HepG2 (cell line): Measurements from ENCODE around the gene SERPIND1. TPM values are rescaled to one million over a fixed set of nuclear protein-coding genes. Genes with fewer than 3 reads are reported as not detected.

Source experiments
- ATAC-seq: fragments of 200-7000 bp; cut with Tn5 transposase; 3 replicates; pipeline ENCODE4 v1.9.1; 2020; ENCODE audit warnings: mild to moderate bottlenecking, moderate library complexity
- BruUV-seq: library from RNA; stranded (reverse); fragments of 400-500 nt; replicated peaks from 2 replicates; lab custom pipeline; 2021; lab: Mats Ljungman, UMichigan
- CTCF ChIA-PET: fragments of 300-600 bp; formaldehyde crosslinking; extraction: SDS; loops from one replicate; lab custom pipeline; 2021; ENCODE audit warnings: low total read pairs, inconsistent platforms, low intra/inter-chr PET ratio; lab: Yijun Ruan, JAX
- POLR2A ChIA-PET: fragments of 350-600 bp; sonication (Branson Sonifier 250); formaldehyde crosslinking; loops from one replicate; lab custom pipeline; 2020; ENCODE audit warnings: antibody characterized with exemption, inconsistent platforms; lab: Yijun Ruan, JAX
- DNase-seq: peaks from one replicate; pipeline ENCODE4 v3.0.0-alpha.2; 2015; ENCODE audit warnings: low spot score
- FAIRE-seq: peaks from 3 replicates; lab custom pipeline; 2011; peaks lifted over from hg19 to GRCh38; lab: Jason Lieb, UNC
- H2AFZ ChIP-seq: one replicate; pipeline ENCODE4 v1.6.1; 2011; ENCODE audit warnings: low read length, inconsistent platforms
- H3K27ac ChIP-seq: fragments of 300-600 bp; 3 replicates; pipeline ENCODE4 v1.8.0; 2011; ENCODE audit warnings: mixed run types, mild to moderate bottlenecking, mixed read lengths, low read length, inconsistent platforms; ENCODE audit not compliant: insufficient read depth; ENCODE audit errors: extremely low read length
- H3K27me3 ChIP-seq, 2 experiments: fragments of 200-600 bp in 1 of 2; 2 replicates in 1 of 2; 3 replicates in 1 of 2; pipeline versions ENCODE4 v1.6.0 to v1.8.0; 2011; ENCODE audit warnings: low read length in 2 of 2, mild to moderate bottlenecking in 2 of 2, moderate library complexity in 2 of 2, inconsistent platforms in 1 of 2; ENCODE audit not compliant: insufficient read depth in 2 of 2, control insufficient read depth in 1 of 2
- H3K36me3 ChIP-seq, 2 experiments: fragments of 200-600 bp in 1 of 2; replicated peaks in 1 of 2; 2 replicates in 1 of 2; 3 replicates in 1 of 2; pipeline versions ENCODE4 v1.5.1 to v1.8.0; 2011; ENCODE audit warnings: low read length in 2 of 2, inconsistent platforms in 1 of 2; ENCODE audit not compliant: insufficient read depth in 2 of 2, control insufficient read depth in 1 of 2
- H3K4me1 ChIP-seq: 2 replicates; pipeline ENCODE4 v1.5.1; 2012; ENCODE audit warnings: low read length, inconsistent platforms; ENCODE audit not compliant: insufficient read depth
- H3K4me2 ChIP-seq: 2 replicates; pipeline ENCODE4 v1.6.0; 2011; ENCODE audit warnings: low read depth, low read length, inconsistent platforms
- H3K4me3 ChIP-seq, 3 experiments: fragments of 200-600 bp in 1 of 3; sonication (generic), shearing (Covaris generic) in 1 of 3; replicated peaks in 1 of 3; 2 replicates each; pipeline ENCODE4 v1.5.1; 2011 to 2016; ENCODE audit warnings: low read length in 3 of 3, inconsistent platforms in 2 of 3, low read depth in 2 of 3, mild to moderate bottlenecking in 2 of 3, control low read depth in 1 of 3, mixed read lengths in 1 of 3; ENCODE audit not compliant: insufficient read depth in 1 of 3
- H3K79me2 ChIP-seq: one replicate; pipeline ENCODE4 v1.6.1; 2011; ENCODE audit warnings: low read length, inconsistent platforms; ENCODE audit not compliant: insufficient read depth
- H3K9ac ChIP-seq: 2 replicates; pipeline ENCODE4 v1.6.0; 2011; ENCODE audit warnings: mild to moderate bottlenecking, low read depth, low read length, inconsistent platforms; ENCODE audit not compliant: insufficient read depth
- H3K9me3 ChIP-seq: 2 replicates; pipeline ENCODE4 v1.5.1; 2012; ENCODE audit warnings: mild to moderate bottlenecking, low read length
- H4K20me1 ChIP-seq: 2 replicates; pipeline ENCODE4 v1.6.0; 2011; ENCODE audit warnings: inconsistent platforms, mild to moderate bottlenecking, low read length, moderate library complexity; ENCODE audit not compliant: insufficient read depth
- EHMT2 ChIP-seq: fragments of 200-600 bp; sonication (generic); IDR thresholded peaks from 2 replicates; pipeline ENCODE4 v1.7.0; 2017; ENCODE audit warnings: antibody characterized with exemption, low read depth, low read length, borderline replicate concordance
- GATA4 ChIP-seq: sonication (generic); IDR thresholded peaks from 2 replicates; pipeline ENCODE4 v1.6.1; 2016; ENCODE audit warnings: antibody characterized with exemption, low read depth, borderline replicate concordance
- JDP2 ChIP-seq: sonication (generic); formaldehyde crosslinking; IDR thresholded peaks from 2 replicates; pipeline ENCODE4 v1.8.1; 2022; ENCODE audit warnings: missing genetic modification reagents, borderline replicate concordance
- KLF12 ChIP-seq: sonication (generic); formaldehyde crosslinking; IDR thresholded peaks from 2 replicates; pipeline ENCODE4 v1.4.0; 2020; ENCODE audit warnings: missing genetic modification reagents, borderline replicate concordance
- MED8 ChIP-seq: sonication (generic); formaldehyde crosslinking; IDR thresholded peaks from 2 replicates; pipeline ENCODE4 v1.8.1; 2023; ENCODE audit warnings: mild to moderate bottlenecking, missing genetic modification reagents; ENCODE audit not compliant: insufficient replicate concordance
- NAIF1 ChIP-seq: sonication (generic); formaldehyde crosslinking; IDR thresholded peaks from 2 replicates; pipeline ENCODE4 v1.5.0; 2020; ENCODE audit warnings: mild to moderate bottlenecking, missing genetic modification reagents, borderline replicate concordance
- PCBP1 ChIP-seq: fragments of 200-400 bp; formaldehyde crosslinking; IDR thresholded peaks from 2 replicates; pipeline ENCODE4 v1.6.1; 2017; ENCODE audit warnings: mild to moderate bottlenecking, low read depth, low read length, borderline replicate concordance
- ZNF788 ChIP-seq: sonication (generic); formaldehyde crosslinking; IDR thresholded peaks from 2 replicates; pipeline ENCODE4 v1.5.0; 2020; ENCODE audit warnings: mild to moderate bottlenecking, missing genetic modification reagents, borderline replicate concordance
- WGBS: methylation state at CpG from one replicate; pipeline ENCODE4 v1.1.6; 2017; ENCODE audit warnings: low lambda C conversion rate; 5-methylcytosine and 5-hydroxymethylcytosine counted together
- in situ Hi-C: cut with HindIII; loops from 2 replicates; pipeline ENCODE4 v1.10.0; 2017; ENCODE audit warnings: low pct_unique_long_range_greater_than_20kb; ENCODE audit not compliant: extremely low pct_ligation_motif_present
- intact Hi-C: fragments of 100-400 bp; cut with micrococcal nuclease; formaldehyde crosslinking; loops from one replicate; pipeline ENCODE4 v1.10.0; 2022; ENCODE audit not compliant: unreplicated experiment
- polyA plus RNA-seq, 8 experiments: library from polyadenylated mRNA; depleted of rRNA in 3 of 8; stranded (reverse) in 7 of 8; unstranded in 1 of 8; fragments of >200 nt; fragmentation: Illumina TruSeq in 4 of 8; extraction: Trizol in 4 of 8; gene quantifications; 2 replicates each; pipeline versions ENCODE4 v1.2.1 to v1.2.3, GENCODE V29; 2011 to 2016; ENCODE audit warnings: low read depth in 4 of 8, missing spikeins in 1 of 8, mixed read lengths in 1 of 8; ENCODE audit not compliant: insufficient read depth in 1 of 8
- total RNA-seq, 5 experiments: library from RNA; depleted of rRNA; stranded (reverse); fragments of >200 nt; fragmentation: Illumina TruSeq; extraction: Trizol; gene quantifications; 2 replicates each; pipeline ENCODE4 v1.2.3, GENCODE V29; 2016; ENCODE audit warnings: low read depth in 1 of 5
- TF ChIP-seq, protein P1 (sequence below): sonication (generic); formaldehyde crosslinking; IDR thresholded peaks from 2 replicates; pipeline ENCODE4 v1.4.0; 2020; ENCODE audit warnings: missing genetic modification reagents
- TF ChIP-seq, protein P2 (sequence below): sonication (generic); formaldehyde crosslinking; IDR thresholded peaks from 2 replicates; pipeline ENCODE4 v1.5.0; 2020; ENCODE audit warnings: missing genetic modification reagents
- TF ChIP-seq, protein P3 (sequence below), 2 experiments: fragments of 450-650 bp in 1 of 2; sonication (generic) in 1 of 2; formaldehyde crosslinking; IDR thresholded peaks; 2 replicates each; pipeline versions ENCODE4 v1.5.0 to v1.8.0; 2020 to 2022; ENCODE audit warnings: mild to moderate bottlenecking in 1 of 2, missing genetic modification reagents in 1 of 2
- TF ChIP-seq, protein P4 (sequence below): sonication (generic); formaldehyde crosslinking; IDR thresholded peaks from 2 replicates; pipeline ENCODE4 v1.4.0; 2020; ENCODE audit warnings: missing genetic modification reagents, mild to moderate bottlenecking, borderline replicate concordance

SERPIND1 gene
- total and polyA plus RNA-seq, 2 of the 13 experiments (the other 11 are each of a cell fraction or from before 2014, with no cell fraction given): 111 to 350 TPM

DNA sequence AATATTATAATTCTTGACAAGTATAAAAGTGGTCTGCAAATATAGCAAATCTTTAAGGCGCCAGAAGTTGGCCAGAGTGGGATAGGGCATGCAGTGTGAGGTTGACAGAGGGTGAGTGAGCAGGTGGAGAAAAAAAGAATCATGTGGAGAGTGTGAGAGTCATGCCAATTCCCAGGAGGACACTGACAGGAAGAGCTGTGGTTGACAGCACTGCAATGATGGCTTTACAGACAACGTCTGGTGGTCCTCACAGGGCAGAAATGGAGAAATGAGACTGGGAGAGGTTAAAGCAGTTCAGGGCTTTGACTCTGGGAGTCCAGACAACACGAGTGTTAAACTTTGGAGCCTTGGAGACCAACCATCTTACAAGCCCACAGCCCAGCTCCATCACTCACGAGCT, 34.9 kb downstream of the SERPIND1 start:
- H2AFZ ChIP-seq: no peak overlapping the region
- no peaks in the 10 kb centered on the region for H3K79me2 ChIP-seq
- WGBS: 95% methylated on average over 3 of the region's 4 CpGs
- H3K27ac ChIP-seq: no peak overlapping the region
- H3K27me3 ChIP-seq: no peaks in the 10 kb centered on the region
- no peak for FAIRE-seq
- in situ Hi-C loops: no loop called here
- H3K9ac ChIP-seq: no peak overlapping the region
- H4K20me1 ChIP-seq: no peaks in the 10 kb centered on the region
- no peak for DNase-seq
- no peak overlapping the region for H3K4me2 ChIP-seq
- H3K9me3 ChIP-seq: no peaks in the 10 kb centered on the region
- H3K4me1 ChIP-seq: no peaks in the 10 kb centered on the region
- TF ChIP-seq, protein P1, sequence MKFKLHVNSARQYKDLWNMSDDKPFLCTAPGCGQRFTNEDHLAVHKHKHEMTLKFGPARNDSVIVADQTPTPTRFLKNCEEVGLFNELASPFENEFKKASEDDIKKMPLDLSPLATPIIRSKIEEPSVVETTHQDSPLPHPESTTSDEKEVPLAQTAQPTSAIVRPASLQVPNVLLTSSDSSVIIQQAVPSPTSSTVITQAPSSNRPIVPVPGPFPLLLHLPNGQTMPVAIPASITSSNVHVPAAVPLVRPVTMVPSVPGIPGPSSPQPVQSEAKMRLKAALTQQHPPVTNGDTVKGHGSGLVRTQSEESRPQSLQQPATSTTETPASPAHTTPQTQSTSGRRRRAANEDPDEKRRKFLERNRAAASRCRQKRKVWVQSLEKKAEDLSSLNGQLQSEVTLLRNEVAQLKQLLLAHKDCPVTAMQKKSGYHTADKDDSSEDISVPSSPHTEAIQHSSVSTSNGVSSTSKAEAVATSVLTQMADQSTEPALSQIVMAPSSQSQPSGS (CRISPR knock-in tag): no peak
- TF ChIP-seq GATA4: no peak
- TF ChIP-seq, protein P2, sequence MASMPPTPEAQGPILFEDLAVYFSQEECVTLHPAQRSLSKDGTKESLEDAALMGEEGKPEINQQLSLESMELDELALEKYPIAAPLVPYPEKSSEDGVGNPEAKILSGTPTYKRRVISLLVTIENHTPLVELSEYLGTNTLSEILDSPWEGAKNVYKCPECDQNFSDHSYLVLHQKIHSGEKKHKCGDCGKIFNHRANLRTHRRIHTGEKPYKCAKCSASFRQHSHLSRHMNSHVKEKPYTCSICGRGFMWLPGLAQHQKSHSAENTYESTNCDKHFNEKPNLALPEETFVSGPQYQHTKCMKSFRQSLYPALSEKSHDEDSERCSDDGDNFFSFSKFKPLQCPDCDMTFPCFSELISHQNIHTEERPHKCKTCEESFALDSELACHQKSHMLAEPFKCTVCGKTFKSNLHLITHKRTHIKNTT (CRISPR knock-in tag): no peak
- no peak for TF ChIP-seq EHMT2
- no peak for TF ChIP-seq NAIF1 (CRISPR knock-in tag)
- no peak for TF ChIP-seq ZNF788 (CRISPR knock-in tag)
- TF ChIP-seq, protein P3, sequence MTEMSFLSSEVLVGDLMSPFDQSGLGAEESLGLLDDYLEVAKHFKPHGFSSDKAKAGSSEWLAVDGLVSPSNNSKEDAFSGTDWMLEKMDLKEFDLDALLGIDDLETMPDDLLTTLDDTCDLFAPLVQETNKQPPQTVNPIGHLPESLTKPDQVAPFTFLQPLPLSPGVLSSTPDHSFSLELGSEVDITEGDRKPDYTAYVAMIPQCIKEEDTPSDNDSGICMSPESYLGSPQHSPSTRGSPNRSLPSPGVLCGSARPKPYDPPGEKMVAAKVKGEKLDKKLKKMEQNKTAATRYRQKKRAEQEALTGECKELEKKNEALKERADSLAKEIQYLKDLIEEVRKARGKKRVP (CRISPR knock-in tag; IDR thresholded peaks at IDR 0.05): no peak
- TF ChIP-seq MED8 (CRISPR knock-in tag): no peak
- TF ChIP-seq, protein P4, sequence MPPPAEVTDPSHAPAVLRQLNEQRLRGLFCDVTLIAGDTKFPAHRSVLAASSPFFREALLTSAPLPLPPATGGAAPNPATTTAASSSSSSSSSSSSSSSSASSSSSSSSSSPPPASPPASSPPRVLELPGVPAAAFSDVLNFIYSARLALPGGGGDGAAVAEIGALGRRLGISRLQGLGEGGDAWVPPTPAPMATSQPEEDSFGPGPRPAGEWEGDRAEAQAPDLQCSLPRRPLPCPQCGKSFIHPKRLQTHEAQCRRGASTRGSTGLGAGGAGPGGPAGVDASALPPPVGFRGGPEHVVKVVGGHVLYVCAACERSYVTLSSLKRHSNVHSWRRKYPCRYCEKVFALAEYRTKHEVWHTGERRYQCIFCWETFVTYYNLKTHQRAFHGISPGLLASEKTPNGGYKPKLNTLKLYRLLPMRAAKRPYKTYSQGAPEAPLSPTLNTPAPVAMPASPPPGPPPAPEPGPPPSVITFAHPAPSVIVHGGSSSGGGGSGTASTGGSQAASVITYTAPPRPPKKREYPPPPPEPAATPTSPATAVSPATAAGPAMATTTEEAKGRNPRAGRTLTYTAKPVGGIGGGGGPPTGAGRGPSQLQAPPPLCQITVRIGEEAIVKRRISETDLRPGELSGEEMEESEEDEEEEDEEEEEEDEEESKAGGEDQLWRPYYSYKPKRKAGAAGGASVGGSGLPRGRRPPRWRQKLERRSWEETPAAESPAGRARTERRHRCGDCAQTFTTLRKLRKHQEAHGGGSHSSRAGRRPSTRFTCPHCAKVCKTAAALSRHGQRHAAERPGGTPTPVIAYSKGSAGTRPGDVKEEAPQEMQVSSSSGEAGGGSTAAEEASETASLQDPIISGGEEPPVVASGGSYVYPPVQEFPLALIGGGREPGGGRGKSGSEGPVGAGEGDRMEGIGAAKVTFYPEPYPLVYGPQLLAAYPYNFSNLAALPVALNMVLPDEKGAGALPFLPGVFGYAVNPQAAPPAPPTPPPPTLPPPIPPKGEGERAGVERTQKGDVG (CRISPR knock-in tag): no peak
- TF ChIP-seq JDP2 (CRISPR knock-in tag): no peak
- no peak for TF ChIP-seq KLF12
- TF ChIP-seq PCBP1: no peak
- TF ChIP-seq, all 625 proteins: peak for 0
- ChIA-PET POLR2A (no interaction called here), CTCF (no interaction called here)
- BruUV-seq: no TSS peak
- Histone ChIP-seq H3K36me3 (peaks cover 20 to 71% of the 10 kb centered on the region in 2 experiments; a peak in 4 of 5 replicates), H3K4me3 (no peak overlapping the region)
- intact Hi-C loops: no loop called here
- no peak for ATAC-seq
